Fibroblast of lung (primary cell): Measurements from ENCODE around the gene CDK6.

Experiments used
- EZH2 ChIP-seq: IDR thresholded peaks from 2 replicates; pipeline ENCODE4 v1.5.1; 2012; ENCODE audit warnings: low read length, control low read depth, mild to moderate bottlenecking; ENCODE audit errors: missing control alignments
- TF ChIP-seq, protein P1 (sequence below), 2 donors: IDR thresholded peaks in 1 of 2; conservative IDR thresholded peaks in 1 of 2; 1 replicate in 1 of 2; 2 replicates in 1 of 2; pipeline ENCODE4 v1.5.1; 2011 to 2012; ENCODE audit warnings: low read length in 2 of 2, control low read depth in 1 of 2, inconsistent platforms in 1 of 2, low read depth in 1 of 2, mild to moderate bottlenecking in 1 of 2

DNA sequence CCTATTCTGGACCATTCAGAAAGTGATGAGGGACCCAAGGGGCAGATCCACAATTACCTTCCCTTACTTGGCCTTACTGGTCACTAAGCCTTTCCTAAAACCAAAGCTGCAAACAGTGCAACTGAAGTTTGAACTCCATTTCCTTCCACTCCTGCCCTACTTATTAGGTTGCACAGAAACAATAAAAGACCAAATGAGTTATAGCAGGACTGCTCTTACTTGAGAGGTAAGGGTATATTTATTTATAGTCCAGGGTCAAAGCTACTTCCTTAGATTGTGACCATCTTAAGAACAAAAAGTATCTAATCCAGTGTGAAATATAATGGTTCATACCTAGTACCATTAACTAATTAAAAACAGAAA, 27.0 kb downstream of the CDK6 start:
- TF ChIP-seq, protein P1, sequence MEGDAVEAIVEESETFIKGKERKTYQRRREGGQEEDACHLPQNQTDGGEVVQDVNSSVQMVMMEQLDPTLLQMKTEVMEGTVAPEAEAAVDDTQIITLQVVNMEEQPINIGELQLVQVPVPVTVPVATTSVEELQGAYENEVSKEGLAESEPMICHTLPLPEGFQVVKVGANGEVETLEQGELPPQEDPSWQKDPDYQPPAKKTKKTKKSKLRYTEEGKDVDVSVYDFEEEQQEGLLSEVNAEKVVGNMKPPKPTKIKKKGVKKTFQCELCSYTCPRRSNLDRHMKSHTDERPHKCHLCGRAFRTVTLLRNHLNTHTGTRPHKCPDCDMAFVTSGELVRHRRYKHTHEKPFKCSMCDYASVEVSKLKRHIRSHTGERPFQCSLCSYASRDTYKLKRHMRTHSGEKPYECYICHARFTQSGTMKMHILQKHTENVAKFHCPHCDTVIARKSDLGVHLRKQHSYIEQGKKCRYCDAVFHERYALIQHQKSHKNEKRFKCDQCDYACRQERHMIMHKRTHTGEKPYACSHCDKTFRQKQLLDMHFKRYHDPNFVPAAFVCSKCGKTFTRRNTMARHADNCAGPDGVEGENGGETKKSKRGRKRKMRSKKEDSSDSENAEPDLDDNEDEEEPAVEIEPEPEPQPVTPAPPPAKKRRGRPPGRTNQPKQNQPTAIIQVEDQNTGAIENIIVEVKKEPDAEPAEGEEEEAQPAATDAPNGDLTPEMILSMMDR (conservative IDR thresholded peaks at IDR 0.05 in 1 of 2, IDR thresholded peaks at IDR 0.05 in 1 of 2; ENCODE audit: low read depth in 1 of 2, low read length in 2 of 2), result no peak
- TF ChIP-seq EZH2, result no peak
